Left forelimb (tissue), 1 donor: Measurements from ENCODE around the gene GTPBP4.
"Not testable (repeated sequence)": the region's sequence is repeated elsewhere in the genome, so short reads cannot be mapped to it uniquely, and the experiment has no call there.

Experiments
- DNase-seq: peaks from one replicate; pipeline ENCODE4 v3.0.0-alpha.2; 2018; ENCODE audit warnings: low spot score

GTPBP4 gene

GRCh38 chr10:1057106-1057657, 68.9 kb downstream of the GTPBP4 start:
- DNase-seq, result no peak

- no peak for DNase-seq
Observed at GRCh38 chr10:1058017-1058416, 69.8 kb downstream of the GTPBP4 start.

GRCh38 chr10:1059902-1060301, 71.7 kb downstream of the GTPBP4 start:
- no peak for DNase-seq

- DNase-seq, result no peak
Observed at GRCh38 chr10:1061930-1062774, 73.9 kb downstream of the GTPBP4 start.

DNA sequence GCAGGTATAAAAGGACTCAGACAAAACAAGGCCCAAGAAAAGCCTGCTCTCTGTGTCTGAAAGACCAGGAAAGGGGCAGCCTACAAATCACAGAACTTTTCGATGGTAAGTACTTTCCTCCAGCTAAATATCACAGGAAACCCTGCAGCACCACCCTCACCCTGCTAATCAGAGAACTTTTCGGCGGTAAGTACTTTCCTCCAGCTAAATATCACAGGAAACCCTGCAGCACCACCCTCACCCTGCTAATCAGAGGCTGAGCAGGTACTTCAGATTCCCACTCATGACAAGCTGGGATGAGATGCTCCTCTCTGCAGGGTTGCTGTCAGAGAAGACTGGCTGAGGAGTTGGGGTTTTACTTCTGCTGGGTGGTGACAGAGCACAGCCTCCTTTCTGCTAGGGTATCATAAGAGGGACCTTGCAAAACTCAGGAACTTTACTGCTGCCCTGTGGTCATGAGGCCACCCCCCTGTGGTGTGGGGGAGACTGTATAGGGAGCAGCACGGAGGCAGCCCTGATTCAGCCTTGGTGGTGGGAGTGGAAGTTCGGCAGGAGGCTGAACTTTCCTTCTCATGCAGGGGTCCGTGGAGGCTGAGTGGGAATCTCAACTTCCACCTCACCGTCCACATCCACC, 75.1 kb downstream of the GTPBP4 start:
- DNase-seq, result no peak

DNA sequence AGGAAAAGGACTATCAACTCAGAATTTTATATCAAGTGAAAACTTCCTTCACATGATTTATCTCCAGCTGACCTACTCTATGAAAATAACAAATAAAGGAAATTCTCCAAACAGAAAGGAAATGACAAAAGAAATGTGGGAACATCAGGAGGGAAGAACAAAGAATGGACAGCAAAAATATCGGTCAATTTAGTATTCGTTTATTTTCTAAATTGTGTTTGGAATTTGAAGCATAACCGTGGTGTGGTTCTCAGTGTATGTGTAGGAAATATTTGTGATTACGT, 76.7 kb downstream of the GTPBP4 start:
- DNase-seq, result no peak

GRCh38 chr10:1066734-1067133, 78.5 kb downstream of the GTPBP4 start:
- DNase-seq, result not testable (repeated sequence)

DNA sequence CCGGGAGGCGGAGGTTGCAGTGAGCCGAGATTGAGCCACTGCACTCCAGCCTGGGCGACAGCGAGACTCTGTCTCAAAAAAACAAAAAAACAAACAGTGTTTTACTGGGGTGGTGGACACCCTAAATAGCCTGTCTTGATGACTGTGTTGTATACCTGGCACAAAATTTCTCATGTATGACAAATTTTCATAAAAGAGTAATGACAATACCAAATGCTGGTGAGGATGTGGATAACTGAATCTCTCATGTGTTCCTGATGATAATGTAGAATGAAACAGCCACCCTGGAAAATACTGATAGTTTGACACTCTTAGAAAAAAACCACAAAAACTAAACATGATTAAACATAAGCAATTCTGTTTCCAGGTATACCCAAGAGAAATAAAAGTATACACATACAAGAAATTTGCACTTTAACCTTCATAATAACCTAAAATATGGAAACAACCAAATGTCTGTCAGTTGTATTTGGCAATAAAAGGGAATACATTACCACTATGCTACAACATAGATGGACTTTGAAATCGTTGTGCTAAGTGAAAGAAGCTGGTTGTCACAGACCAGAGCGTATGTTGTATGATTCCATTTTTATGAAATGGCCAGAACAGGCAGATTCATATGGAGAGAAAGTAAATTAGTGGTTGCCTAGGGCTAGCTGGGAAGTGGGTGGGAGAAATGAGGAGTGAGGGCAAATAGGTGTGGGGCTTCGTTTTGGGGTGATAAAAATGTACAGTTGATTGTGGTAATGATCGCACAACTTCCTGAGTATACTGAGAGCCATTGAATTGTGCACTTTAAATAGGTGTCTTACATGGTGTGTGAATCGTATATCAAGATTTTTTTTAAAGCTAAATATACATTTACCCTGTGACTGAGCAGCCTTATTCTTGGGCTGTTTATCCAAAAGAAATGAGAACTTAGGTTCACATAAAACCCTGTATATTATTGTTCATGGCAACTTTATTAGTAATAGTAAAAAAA, 80.4 kb downstream of the GTPBP4 start:
- no peak for DNase-seq
